Neural cell (in vitro differentiated cells): Measurements from ENCODE around the gene HOATZ. TPM values are rescaled to one million over a fixed set of nuclear protein-coding genes. Genes with fewer than 3 reads are reported as not detected.

ENCODE experiments used
- H2AFZ ChIP-seq: fragments of 200-600, 300-800 bp; sonication (generic), shearing (Covaris generic); 2 replicates; pipeline ENCODE4 v1.6.0; 2014; ENCODE audit warnings: low read depth, mild to moderate bottlenecking, antibody characterized with exemption, low read length, moderate library complexity
- H3F3A ChIP-seq: fragments of 200-600 bp; shearing (Covaris generic); 2 replicates; pipeline ENCODE4 v1.6.1; 2016; ENCODE audit warnings: mild to moderate bottlenecking, moderate library complexity, mixed read lengths, antibody characterized with exemption, low read length; ENCODE audit not compliant: insufficient read depth, poor library complexity, severe bottlenecking
- H3K27ac ChIP-seq: fragments of 200-600, 300-800 bp; sonication (generic), shearing (Covaris generic); 2 replicates; pipeline ENCODE4 v1.5.1; 2014; ENCODE audit warnings: mild to moderate bottlenecking, low read length, moderate library complexity
- H3K27me3 ChIP-seq: fragments of 300-800, 200-600 bp; sonication (generic), shearing (Covaris generic); 2 replicates; pipeline ENCODE4 v1.6.0; 2014; ENCODE audit warnings: mild to moderate bottlenecking, low read depth, low read length, moderate library complexity; ENCODE audit not compliant: insufficient read depth
- H3K36me3 ChIP-seq: fragments of 300-800, 200-600 bp; sonication (generic), shearing (Covaris generic); 2 replicates; pipeline ENCODE4 v1.5.1; 2014; ENCODE audit warnings: mild to moderate bottlenecking, antibody characterized with exemption, low read length, moderate library complexity; ENCODE audit not compliant: insufficient read depth
- H3K4me2 ChIP-seq: fragments of 300-800, 200-600 bp; sonication (generic), shearing (Covaris generic); 2 replicates; pipeline ENCODE4 v1.6.0; 2014; ENCODE audit warnings: mild to moderate bottlenecking, low read length
- H3K4me3 ChIP-seq: fragments of 300-800, 200-600 bp; sonication (generic), shearing (Covaris generic); 2 replicates; pipeline ENCODE4 v1.5.1; 2014; ENCODE audit warnings: mild to moderate bottlenecking, low read length, moderate library complexity
- H3K79me2 ChIP-seq: fragments of 200-600 bp; shearing (Covaris generic); replicated peaks from 2 replicates; pipeline ENCODE4 v1.6.0; 2014; ENCODE audit warnings: mild to moderate bottlenecking, low read length, moderate library complexity; ENCODE audit not compliant: insufficient read depth
- H3K9ac ChIP-seq: fragments of 300-800, 200-600 bp; sonication (generic), shearing (Covaris generic); 2 replicates; pipeline ENCODE4 v1.6.1; 2016; ENCODE audit warnings: mild to moderate bottlenecking, low read length, mixed read lengths
- H3K9me2 ChIP-seq: fragments of 200-600 bp; shearing (Covaris generic); 2 replicates; pipeline ENCODE4 v1.6.1; 2016; ENCODE audit warnings: mild to moderate bottlenecking, low read length, mixed read lengths; ENCODE audit not compliant: insufficient read depth
- H3K9me3 ChIP-seq: fragments of 200-600, 300-800 bp; sonication (generic), shearing (Covaris generic); 2 replicates; pipeline ENCODE4 v1.6.1; 2016; ENCODE audit warnings: mild to moderate bottlenecking, mixed run types, low read length, moderate library complexity, mixed read lengths
- H4K20me1 ChIP-seq: fragments of 200-600 bp; shearing (Covaris generic); 2 replicates; pipeline ENCODE4 v1.6.1; 2016; ENCODE audit warnings: mild to moderate bottlenecking, mixed run types; ENCODE audit not compliant: insufficient read depth
- CTCF ChIP-seq: fragments of 450-650 bp; IDR thresholded peaks from 2 replicates; pipeline ENCODE4 v1.5.1; 2014; ENCODE audit warnings: antibody characterized with exemption, mild to moderate bottlenecking, moderate library complexity; ENCODE audit not compliant: poor library complexity, severe bottlenecking
- EP300 ChIP-seq: fragments of 450-650 bp; conservative IDR thresholded peaks from 2 replicates; pipeline ENCODE4 v1.6.1; 2014; ENCODE audit warnings: antibody characterized with exemption, mild to moderate bottlenecking, moderate library complexity; ENCODE audit not compliant: poor library complexity, severe bottlenecking
- EZH2 ChIP-seq: fragments of 200-600, 300-800 bp; shearing (Covaris generic), sonication (generic); IDR thresholded peaks from 2 replicates; pipeline ENCODE4 v1.6.1; 2014; ENCODE audit warnings: antibody characterized with exemption, low read length, borderline replicate concordance, mild to moderate bottlenecking; ENCODE audit not compliant: insufficient read depth, poor library complexity, severe bottlenecking
- MXI1 ChIP-seq: fragments of 450-650 bp; conservative IDR thresholded peaks from 2 replicates; pipeline ENCODE4 v1.6.1; 2014; ENCODE audit warnings: antibody characterized with exemption, mild to moderate bottlenecking; ENCODE audit not compliant: poor library complexity, severe bottlenecking
- POLR2AphosphoS5 ChIP-seq: IDR thresholded peaks from 2 replicates; pipeline ENCODE4 v1.6.1; 2012
- RAD21 ChIP-seq: fragments of 450-650 bp; conservative IDR thresholded peaks from 2 replicates; pipeline ENCODE4 v1.6.1; 2014; ENCODE audit warnings: antibody characterized with exemption, mild to moderate bottlenecking, moderate library complexity
- REST ChIP-seq: IDR thresholded peaks from 2 replicates; pipeline ENCODE4 v1.6.1; 2012; ENCODE audit warnings: borderline replicate concordance
- SMC3 ChIP-seq: fragments of 450-650 bp; conservative IDR thresholded peaks from 2 replicates; pipeline ENCODE4 v1.6.1; 2014; ENCODE audit warnings: antibody characterized with exemption, mild to moderate bottlenecking, moderate library complexity; ENCODE audit not compliant: poor library complexity
- TAF1 ChIP-seq: IDR thresholded peaks from 2 replicates; pipeline ENCODE4 v1.6.1; 2012; ENCODE audit warnings: low read depth
- polyA plus RNA-seq: library from polyadenylated mRNA; depleted of rRNA; stranded (reverse); fragments of >200 nt; gene quantifications from 2 replicates; pipeline ENCODE4 v1.2.3, GENCODE V29; 2014

The HOATZ gene
- polyA plus RNA-seq, 1 donor from 2014 or later: not detected

GRCh38 chr11:111522426-111522825, 7.8 kb downstream of the HOATZ start:
- Histone ChIP-seq H3K4me2 (no peak overlapping the region), H3K9me2 (no peaks in the 10 kb centered on the region), H3K36me3 (no peaks in the 10 kb centered on the region), H3F3A (no peaks in the 10 kb centered on the region), H3K27me3 (no peaks in the 10 kb centered on the region), H3K79me2 (no peaks in the 10 kb centered on the region), H3K9me3 (no peaks in the 10 kb centered on the region), H4K20me1 (no peaks in the 10 kb centered on the region), H3K9ac (no peak overlapping the region), H2AFZ (no peak overlapping the region), H3K4me3 (no peak overlapping the region), H3K27ac (no peak overlapping the region)
- no peak for TF ChIP-seq TAF1
- no peak for TF ChIP-seq SMC3
- no peak for TF ChIP-seq EP300
- no peak for TF ChIP-seq REST
- TF ChIP-seq MXI1: no peak
- no peak for TF ChIP-seq RAD21
- no peak for TF ChIP-seq EZH2
- no peak for TF ChIP-seq POLR2AphosphoS5
- TF ChIP-seq CTCF: no peak

GRCh38 chr11:111523343-111523742, 8.8 kb downstream of the HOATZ start:
- Histone ChIP-seq H3K27ac (no peak overlapping the region), H3K4me3 (no peak overlapping the region), H3K9me2 (no peaks in the 10 kb centered on the region), H3K9me3 (no peaks in the 10 kb centered on the region), H3K27me3 (no peaks in the 10 kb centered on the region), H2AFZ (no peak overlapping the region), H3K4me2 (no peak overlapping the region), H3K79me2 (no peaks in the 10 kb centered on the region), H3K36me3 (no peaks in the 10 kb centered on the region), H3K9ac (no peak overlapping the region), H3F3A (no peaks in the 10 kb centered on the region), H4K20me1 (no peaks in the 10 kb centered on the region)
- TF ChIP-seq REST: no peak
- no peak for TF ChIP-seq EP300
- no peak for TF ChIP-seq RAD21
- no peak for TF ChIP-seq EZH2
- no peak for TF ChIP-seq SMC3
- TF ChIP-seq MXI1: no peak
- TF ChIP-seq CTCF: no peak
- TF ChIP-seq TAF1: no peak
- TF ChIP-seq POLR2AphosphoS5: no peak
